Astrocyte (in vitro differentiated cells and primary cell): ENCODE measurements around the gene BCKDHB.

Source experiments
- EZH2 ChIP-seq: IDR thresholded peaks from 2 replicates; pipeline ENCODE4 v1.6.1; 2012; ENCODE audit warnings: mild to moderate bottlenecking, low read length, inconsistent platforms; ENCODE audit not compliant: insufficient read depth
- TF ChIP-seq, protein P1 (sequence below): IDR thresholded peaks from 2 replicates; pipeline ENCODE4 v1.5.1; 2011; ENCODE audit warnings: low read depth, mild to moderate bottlenecking, inconsistent platforms, low read length, moderate library complexity; ENCODE audit not compliant: insufficient read depth

DNA sequence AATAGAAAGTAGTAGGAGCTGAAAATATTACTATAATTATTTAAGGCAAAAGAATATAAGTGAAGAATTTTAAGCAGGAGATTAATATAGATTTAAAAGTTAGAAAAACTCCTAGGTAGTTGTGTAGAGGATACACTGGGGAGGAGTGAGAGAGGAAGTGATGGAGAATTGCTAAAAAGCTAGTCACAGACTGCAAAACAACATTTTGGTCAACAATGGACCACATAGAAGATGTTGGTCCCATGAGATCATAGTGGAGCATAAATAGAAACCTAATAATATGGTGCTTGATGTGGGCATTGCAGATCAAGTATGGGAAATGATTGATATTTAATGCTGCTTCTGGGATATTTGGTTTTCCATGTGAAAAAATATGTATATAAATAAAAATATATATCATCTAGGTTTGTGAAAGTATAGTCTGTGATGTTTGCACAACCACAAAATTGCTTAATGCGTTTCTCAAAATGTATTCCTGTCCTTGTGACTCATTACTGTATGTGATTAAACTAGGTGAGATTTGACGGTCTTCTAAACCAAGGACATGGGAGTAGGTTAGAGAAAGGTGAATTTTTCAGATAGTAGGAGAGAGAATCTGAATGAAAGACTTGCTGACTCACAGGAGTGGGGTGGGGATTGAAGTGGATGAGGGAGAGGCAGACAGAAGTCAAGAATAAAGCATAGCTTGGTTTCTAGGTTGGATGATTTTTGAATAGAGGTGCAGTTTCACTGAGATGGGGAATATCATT lies 174.0 kb downstream of the BCKDHB start:
- TF ChIP-seq, protein P1, sequence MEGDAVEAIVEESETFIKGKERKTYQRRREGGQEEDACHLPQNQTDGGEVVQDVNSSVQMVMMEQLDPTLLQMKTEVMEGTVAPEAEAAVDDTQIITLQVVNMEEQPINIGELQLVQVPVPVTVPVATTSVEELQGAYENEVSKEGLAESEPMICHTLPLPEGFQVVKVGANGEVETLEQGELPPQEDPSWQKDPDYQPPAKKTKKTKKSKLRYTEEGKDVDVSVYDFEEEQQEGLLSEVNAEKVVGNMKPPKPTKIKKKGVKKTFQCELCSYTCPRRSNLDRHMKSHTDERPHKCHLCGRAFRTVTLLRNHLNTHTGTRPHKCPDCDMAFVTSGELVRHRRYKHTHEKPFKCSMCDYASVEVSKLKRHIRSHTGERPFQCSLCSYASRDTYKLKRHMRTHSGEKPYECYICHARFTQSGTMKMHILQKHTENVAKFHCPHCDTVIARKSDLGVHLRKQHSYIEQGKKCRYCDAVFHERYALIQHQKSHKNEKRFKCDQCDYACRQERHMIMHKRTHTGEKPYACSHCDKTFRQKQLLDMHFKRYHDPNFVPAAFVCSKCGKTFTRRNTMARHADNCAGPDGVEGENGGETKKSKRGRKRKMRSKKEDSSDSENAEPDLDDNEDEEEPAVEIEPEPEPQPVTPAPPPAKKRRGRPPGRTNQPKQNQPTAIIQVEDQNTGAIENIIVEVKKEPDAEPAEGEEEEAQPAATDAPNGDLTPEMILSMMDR: no peak
- no peak for TF ChIP-seq EZH2
